ENCODE results near the gene HOXB5.

GRCh38 chr17:48579760-48580554, 13.6 kb downstream of the HOXB5 start:
- no peak for TF ChIP-seq POLR2A (IDR thresholded peaks at IDR 0.05)
- TF ChIP-seq CTCF (IDR thresholded peaks at IDR 0.05), result no peak
